Measurements from ENCODE around the gene IGFBP1.

DNA sequence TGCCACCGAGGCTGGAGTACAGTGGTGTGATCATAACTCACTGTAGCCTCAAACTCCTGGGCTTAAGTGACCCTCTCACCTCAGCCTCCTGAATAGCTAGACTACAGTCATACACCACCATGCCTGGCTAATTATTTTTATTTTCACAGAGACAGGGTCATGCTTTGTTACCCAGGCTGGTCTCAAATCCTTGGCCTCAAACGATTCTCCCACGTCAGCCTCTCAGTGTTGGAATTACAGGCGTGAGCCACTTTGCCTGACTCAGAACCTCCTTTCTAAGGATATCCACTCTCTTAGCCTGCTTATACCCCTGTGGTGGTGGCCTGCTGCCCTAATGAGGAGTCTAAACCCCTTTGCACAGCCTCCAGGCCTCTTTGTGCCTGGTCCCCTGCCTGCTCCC lies 4.2 kb upstream of the IGFBP1 start:
- TF ChIP-seq, protein P1, sequence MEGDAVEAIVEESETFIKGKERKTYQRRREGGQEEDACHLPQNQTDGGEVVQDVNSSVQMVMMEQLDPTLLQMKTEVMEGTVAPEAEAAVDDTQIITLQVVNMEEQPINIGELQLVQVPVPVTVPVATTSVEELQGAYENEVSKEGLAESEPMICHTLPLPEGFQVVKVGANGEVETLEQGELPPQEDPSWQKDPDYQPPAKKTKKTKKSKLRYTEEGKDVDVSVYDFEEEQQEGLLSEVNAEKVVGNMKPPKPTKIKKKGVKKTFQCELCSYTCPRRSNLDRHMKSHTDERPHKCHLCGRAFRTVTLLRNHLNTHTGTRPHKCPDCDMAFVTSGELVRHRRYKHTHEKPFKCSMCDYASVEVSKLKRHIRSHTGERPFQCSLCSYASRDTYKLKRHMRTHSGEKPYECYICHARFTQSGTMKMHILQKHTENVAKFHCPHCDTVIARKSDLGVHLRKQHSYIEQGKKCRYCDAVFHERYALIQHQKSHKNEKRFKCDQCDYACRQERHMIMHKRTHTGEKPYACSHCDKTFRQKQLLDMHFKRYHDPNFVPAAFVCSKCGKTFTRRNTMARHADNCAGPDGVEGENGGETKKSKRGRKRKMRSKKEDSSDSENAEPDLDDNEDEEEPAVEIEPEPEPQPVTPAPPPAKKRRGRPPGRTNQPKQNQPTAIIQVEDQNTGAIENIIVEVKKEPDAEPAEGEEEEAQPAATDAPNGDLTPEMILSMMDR (IDR thresholded peaks at IDR 0.05): no peak
- no peak for TF ChIP-seq ZFX (IDR thresholded peaks at IDR 0.05; ENCODE audit: borderline replicate concordance)
